ENCODE results near the gene APLNR. TPM values are rescaled to one million over a fixed set of nuclear protein-coding genes. Genes with fewer than 3 reads are reported as not detected.

Gene APLNR
- total RNA-seq, result 0.27 TPM in 1 of 2 replicates, not detected in the other

DNA sequence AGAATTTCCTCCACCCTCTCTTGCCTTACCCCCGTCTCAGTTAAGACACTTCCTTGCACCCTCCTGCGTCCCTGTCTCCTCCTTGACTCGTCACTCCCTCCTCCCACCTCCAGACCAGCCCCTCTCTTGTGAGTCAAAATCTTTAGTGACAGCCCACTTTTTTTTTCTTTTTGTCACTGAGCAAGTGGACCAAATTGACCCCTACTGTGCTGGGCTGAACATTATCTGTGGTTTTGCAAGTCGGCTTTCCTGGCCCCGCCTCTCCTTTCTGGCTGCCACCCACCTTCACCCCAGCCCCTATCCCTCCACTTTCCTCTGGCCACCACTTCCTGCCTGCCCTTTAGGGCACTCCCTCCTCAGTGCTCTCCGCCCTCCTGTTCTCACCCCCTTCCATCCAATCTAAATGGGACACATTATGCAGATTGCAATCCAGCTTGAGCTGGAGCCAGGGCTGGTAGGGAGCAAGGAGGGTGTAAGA lies at the start of gene APLNR:
Gene APLNR (minus strand): TSS at position 47 of the 478 bp plus-strand sequence. CDS start 246 bp downstream, outside the sequence.

Other genes with a start within 250 kb of the APLNR start
- not detected in 2 replicates for gene OR5AK2, start 248.3 kb downstream of the APLNR start, total RNA-seq
- under 0.01 and 0.07 TPM in 2 replicates for gene LRRC55, start 55.3 kb downstream of the APLNR start, total RNA-seq
- 51.0 and 53.1 TPM in 2 replicates for gene TNKS1BP1, start 87.7 kb upstream of the APLNR start, total RNA-seq
- gene SSRP1, start 98.6 kb upstream of the APLNR start, total RNA-seq, result 119 and 124 TPM in 2 replicates
- gene P2RX3, start 101.1 kb upstream of the APLNR start, total RNA-seq, result not detected in 2 replicates
- not detected in 2 replicates for gene PRG3, start 143.9 kb upstream of the APLNR start, total RNA-seq
- gene PRG2, start 153.4 kb upstream of the APLNR start, total RNA-seq, result not detected in 2 replicates
- 56.3 and 68.5 TPM in 2 replicates for gene SLC43A3, start 189.9 kb upstream of the APLNR start, total RNA-seq
- 0.15 and 0.67 TPM in 2 replicates for gene RTN4RL2, start 223.3 kb upstream of the APLNR start, total RNA-seq

All from mammary microvascular endothelial cell (primary cell).